DMS 273 (cell line): ENCODE results near the gene SSB.
"Not testable (repeated sequence)": the region's sequence is repeated elsewhere in the genome, so short reads cannot be mapped to it uniquely, and the experiment has no call there.

Experiments used
- DNase-seq: peaks from one replicate; lab custom pipeline; 2025; ENCODE audit not compliant: unreplicated experiment; lab: John Stamatoyannopoulos, UW

The SSB gene

DNA sequence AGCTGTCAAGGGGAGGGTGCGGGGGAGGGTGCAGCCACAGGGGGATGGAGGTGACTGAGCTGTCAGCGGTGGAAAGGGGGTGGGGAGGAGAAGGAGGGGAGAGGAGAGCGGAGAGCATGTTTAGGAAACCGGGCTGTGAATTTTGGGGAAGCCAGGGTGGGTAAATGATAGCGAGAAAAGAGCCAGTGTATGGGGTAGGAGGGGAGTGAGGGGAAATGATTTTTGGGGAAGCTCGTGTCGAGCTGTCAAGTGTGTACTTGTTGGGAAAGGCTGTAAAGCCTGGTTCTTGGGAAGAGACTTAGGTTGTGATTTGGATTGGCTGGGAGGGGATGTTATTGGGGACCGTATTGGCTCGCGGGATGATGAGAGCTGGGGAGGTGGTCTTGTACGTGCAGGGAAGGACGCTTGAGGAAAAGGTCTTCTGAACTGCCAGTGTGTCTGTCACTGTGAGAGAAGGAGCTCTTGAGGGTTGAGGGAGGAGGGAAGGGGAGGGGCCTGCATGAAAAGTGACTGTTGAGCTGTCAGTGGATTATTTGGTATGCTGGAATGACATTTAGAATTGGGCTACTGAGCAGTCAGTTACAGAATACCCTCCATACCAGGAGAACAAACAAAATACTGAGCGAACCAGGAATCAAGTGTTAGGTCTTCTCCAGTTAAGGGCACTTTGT, 29.6 kb downstream of the SSB start:
- peak; percentile 59 for DNase-seq

DNA sequence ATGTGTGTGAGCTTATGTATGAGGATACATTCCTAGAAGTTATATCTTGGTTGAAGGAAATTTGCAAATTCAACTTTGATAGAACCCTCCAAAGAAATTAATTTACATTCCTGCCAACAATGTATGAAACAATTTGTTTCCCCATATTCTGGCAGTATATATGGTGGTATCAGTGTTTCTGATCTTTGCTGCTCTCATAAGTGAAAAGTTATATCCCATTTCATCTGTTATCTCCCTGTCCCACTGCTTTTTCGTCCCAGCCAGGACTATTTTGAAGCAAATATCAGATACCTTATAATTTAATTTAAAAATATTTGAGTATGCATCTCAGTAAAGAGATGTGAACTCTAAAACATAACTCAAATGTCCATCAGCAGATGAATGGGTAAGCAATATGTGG, 35.7 kb downstream of the SSB start:
- no peak for DNase-seq

DNA sequence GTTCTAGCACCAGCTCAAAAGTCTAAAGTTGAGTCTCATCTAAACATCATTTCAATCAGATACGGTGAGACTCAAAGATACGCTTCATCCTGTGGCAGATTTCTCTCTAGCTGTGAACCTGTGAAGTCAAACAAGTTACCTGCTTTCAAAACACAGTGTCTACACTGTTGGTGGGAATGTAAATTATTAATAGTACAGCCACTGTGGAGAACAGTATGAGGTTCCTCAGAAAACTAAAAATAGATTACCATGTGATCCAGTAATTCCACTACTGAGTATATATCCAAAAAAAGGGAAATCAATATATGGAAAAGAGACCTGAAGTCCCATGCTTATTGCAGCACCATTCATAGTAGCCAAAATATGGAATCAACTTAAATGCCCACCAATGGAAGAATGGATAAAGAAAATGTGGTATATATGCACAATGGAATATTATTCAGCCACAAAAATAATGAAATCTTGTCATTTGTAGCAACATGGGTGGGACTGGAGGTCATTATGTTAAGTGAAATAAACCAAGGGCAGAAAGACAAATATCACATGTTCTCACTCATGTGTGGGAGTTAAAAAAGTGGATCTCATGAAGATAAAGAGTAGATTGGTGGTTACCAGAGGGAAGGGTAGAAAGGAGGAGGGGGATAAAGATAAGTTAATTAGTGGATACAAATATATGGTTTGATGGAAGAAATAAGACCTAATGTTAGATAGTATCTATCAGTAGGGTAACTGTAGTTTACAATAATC, 40.2 kb downstream of the SSB start:
- no peak for DNase-seq

GRCh38 chr2:169839954-169840746, 41.5 kb downstream of the SSB start:
- DNase-seq: no peak

DNA sequence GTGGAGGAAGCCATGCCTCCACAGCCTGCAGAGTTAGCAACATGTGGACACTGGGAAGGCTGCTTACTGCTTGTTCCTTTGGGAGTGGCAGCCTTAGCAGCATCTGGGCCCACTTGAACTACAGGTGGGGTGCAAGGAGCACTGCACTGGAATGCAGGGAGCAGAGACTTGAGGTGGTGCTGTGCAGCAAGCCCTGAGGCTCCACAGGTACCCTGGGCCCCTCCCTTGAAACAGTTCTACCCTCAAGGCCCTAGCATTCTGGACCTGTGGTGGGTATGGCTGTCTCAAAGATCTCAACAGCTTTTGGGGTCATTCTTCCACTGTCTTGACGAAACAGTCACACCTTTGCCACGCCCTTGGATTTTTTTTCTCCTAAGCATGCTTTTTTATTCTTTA, 42.1 kb downstream of the SSB start:
- DNase-seq: no peak

DNA sequence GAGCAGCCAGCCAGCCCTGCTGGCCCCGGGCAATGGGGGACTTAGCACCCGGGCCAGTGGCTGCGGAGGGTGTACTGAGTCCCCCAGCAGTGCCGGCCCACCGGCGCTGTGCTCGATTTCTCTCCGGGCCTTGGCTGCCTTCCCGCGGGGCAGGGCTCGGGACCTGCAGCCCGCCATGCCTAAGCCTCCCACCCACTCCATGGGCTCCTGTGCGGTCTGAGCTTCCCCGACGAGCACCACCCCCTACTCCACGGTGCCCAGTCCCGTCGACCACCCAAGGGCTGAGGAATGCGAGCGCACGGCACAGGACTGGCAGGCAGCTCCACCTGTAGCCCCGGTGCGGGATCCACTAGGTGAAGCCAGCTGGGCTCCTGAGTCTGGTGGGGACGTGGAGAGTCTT, 43.0 kb downstream of the SSB start:
- DNase-seq: not testable (repeated sequence)

DNA sequence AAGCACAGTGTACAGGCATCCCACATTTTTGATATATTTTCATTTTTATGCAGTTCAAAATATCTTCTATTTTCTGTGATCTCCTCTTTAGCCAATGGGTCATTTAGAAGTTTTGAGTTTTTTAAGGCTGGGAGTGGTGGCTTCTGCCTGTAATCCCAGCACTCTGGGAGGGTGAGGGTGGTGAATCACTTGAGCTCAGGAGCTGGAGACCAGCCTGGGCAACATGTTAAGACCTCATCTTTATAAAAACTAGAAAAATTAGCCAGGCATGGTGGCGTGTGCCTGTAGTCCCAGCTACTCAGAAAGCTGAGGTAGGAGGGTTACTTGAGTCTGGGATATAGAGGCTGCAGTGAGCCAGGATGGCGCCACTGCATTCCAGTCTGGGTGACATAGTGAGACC, 46.3 kb downstream of the SSB start:
- DNase-seq: no peak

GRCh38 chr2:169848959-169849693, 50.5 kb downstream of the SSB start:
- DNase-seq: not testable (repeated sequence)

DNA sequence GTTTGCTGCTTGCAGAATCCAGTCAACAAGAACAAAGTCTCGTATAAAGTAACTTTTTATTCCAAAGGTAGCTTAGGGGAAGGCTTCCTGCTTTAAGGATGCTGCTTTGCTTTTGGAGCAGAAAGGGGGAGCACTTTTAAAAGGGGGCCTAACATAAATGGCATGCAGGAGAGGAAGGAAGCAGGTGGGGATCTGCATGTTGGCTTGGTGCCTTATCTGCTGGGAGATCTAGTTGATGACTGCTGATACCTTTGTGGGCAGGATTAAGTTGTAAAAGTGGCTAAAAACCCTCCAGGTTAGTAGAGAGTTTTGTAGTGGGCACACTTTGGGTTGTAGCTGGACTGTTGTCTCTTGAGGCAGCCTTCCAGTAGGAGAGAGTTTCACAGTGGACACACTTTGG, 51.0 kb downstream of the SSB start:
- DNase-seq: no peak

DNA sequence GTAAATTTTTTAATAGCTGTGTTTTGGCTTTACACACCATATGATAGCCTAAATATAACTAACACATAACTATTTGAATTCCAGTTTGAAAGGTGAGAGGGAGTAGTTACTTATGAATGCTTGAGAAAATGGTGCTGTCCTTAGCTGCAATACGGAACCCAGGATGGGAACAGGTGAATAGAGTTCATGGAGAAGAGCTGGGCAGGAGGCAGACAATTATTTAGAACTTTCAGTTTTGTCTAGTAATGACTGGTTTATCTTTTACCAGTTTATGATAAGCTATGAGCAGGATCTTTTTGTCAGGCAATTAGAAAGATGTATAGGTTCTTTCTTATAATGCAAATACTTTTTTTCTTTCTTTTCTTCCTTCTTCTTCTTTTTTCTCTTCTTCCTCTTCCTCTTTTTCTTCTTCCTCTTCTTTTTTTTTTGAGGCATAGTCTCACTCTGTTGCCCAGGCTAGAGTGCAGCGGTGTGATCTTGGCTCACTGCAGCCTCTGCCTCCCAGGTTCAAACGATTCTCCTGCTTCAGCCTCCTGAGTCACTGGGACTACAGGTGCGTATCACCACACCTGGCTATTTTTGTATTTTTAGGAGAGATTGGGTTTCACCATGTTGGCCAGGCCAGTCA, 54.5 kb downstream of the SSB start:
- no peak for DNase-seq

- not testable (repeated sequence) for DNase-seq
Measured at GRCh38 chr2:169855281-169856258, 56.9 kb downstream of the SSB start.

DNA sequence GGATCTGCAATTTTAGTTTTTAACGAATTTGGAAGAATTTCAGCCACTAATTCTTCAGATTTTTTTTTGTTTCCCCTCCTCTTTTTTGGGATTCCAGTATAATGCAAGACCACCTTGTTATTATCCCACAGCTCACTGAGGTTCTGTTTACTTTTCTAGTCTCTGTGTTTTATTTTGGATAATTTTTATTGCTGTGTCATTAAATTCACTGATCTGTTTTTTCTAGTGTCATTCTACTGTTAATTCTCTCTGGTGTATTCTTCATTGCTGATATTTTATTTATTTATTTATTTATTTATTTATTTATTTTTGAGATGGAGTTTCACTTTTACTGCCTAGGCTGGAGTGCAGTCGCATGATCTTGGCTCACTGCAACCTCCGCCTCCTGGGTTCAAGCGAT, 60.8 kb downstream of the SSB start:
- no peak for DNase-seq

- DNase-seq: no peak
Measured at GRCh38 chr2:169860149-169860548, 61.5 kb downstream of the SSB start.
